ENCODE measurements around the gene ASB6.

The ASB6 gene

GRCh38 chr9:129641750-129642585 is at the start of gene ASB6:
Gene ASB6, minus strand, starts transcription at chr9:129642151. Its CDS starts 152 bp downstream, at chr9:129641999.
- DNase-seq: peak; percentile 76

GRCh38 chr9:129688285-129689043 is 46.5 kb upstream of the ASB6 start:
- DNase-seq: no peak

DNA sequence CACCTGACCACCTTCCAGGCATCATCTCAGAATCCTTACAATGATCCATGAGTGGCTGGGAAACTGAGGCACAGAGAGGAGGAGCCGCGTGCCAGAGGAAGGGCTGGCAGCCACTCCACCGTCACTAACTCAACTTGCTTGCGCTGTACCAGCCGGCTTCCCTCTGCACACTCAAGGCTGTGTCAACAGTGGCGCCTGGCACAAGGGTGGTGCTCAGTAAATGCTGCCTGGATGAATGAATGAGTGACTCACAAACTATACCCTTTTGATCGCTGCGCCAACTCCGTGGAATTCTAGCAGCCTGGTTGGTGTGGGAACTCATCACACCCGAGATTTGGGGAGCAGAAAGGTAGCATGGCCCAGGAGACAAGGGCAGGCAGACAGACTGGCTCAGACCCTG is 45.4 kb upstream of the ASB6 start:
- no peak for DNase-seq

DNA sequence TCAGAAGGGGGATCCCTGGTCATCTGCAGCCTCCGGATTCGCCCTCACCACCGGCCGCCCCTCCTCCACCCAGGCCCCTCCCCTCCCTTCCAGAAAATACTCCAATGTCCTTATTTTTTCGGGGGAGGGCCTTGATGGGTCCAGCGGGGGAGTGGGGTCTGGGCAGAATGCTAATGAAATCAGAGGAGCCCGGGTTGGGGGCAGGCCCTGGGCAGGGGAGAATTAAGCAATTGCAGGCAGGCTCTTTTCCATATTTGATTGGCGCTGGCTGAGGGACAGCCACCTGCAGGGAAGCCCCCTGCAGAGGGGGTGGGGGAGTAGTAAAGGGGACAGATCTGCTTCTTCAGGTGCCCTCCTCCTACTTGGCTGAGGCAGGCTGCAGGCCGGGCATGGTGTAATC is 44.8 kb upstream of the ASB6 start:
- DNase-seq: no peak

DNA sequence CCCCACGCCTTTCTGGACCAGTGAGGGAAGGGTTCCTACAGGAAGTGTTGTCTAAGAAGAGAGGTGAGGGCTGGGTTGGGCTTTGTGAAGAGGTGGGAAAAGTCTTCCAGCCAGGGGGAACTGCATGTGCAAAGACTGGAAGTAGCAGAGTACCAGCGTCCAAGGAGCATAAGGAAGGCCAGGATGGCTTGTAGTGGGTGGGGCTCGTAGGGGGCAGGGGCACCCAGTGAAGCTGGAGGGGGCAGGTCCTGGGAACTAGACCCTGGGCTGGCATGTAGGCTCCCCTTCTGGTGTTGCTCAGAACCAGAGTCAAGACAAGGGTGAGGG is 43.9 kb upstream of the ASB6 start:
- no peak for DNase-seq

GRCh38 chr9:129685220-129685932 is 43.4 kb upstream of the ASB6 start:
- DNase-seq: no peak

DNA sequence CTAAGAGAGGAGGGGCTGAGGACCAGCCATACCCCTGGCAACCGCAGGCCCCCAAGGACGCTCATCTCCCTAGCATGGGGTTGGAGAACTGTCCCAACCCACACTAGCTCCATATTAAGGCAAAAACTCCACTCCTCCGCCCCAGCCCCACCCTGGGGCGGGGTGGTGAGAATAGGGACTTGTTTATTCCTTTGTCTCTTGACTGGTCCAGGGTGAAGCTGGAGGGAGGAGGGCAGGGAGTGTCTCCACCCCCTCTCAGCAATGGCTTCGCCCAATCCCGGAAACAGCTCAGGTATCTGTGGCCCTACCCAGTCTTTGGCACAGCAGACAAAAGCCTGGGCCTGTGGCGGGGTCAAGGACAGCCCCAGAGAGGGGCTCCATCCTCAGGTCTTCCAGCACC is 40.4 kb upstream of the ASB6 start:
- DNase-seq: no peak

DNA sequence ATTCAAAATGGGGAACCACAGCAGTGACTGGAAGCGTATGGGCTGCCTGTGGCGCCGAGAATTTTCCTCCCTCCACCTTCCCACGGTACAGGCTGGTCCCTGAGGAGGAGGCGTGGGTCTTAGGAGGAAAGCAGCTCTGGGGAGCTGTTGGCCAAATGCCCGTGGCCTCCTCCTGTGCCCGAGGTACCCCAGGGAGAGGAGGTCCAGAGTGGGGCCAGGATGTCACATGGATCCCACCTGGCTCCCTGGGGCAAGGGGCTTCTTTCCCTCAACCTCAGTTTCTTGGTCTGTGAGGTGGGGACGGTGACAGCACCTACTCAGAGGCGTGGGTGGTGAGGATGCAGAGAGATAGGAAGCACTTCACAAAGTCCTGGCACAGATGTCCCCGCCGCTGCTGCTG is 40.0 kb upstream of the ASB6 start:
- no peak for DNase-seq

- DNase-seq: no peak
Measured at GRCh38 chr9:129679537-129679936, 37.6 kb upstream of the ASB6 start.

DNA sequence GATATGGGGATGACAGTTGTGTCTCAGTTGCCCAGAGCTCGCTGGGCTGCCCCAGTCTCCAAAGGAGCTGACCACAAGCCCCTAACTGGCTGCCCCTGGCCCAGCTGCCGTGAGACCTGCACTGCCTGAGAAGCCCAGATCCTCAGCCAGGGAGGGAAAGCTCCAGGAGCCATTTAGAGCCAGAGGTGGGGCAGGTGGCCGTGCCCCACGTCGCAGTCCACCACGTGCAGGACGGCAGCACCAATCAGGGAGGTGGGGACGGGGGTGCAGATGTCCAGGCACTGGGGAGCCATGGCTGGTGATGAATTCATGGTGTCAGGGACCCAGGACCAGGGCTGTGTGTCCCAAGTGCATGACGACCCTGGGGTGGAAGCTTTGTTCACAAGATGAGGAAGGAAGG is 36.9 kb upstream of the ASB6 start:
- DNase-seq: no peak

DNA sequence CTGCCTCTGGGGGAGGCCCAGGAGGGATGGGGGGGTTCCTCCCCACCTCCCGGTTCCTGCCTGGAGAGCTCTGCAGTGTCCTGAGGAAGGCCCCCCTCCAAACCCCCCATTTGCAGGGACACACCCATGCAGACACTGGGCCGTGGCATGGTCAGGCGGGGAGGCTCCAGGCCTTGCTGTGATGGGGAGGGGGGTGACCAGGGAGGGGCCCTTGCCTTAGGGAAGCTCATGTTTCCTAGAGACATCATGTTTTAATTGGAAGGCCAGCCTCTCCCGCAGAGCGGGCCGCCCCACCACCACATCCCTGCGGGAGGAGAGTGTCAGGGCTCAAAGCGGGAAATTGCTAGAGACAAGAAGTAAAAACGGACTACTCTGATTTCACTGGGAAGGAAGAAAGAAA is 35.5 kb upstream of the ASB6 start:
- no peak for DNase-seq

GRCh38 chr9:129676975-129677374 is 35.0 kb upstream of the ASB6 start:
- no peak for DNase-seq

DNA sequence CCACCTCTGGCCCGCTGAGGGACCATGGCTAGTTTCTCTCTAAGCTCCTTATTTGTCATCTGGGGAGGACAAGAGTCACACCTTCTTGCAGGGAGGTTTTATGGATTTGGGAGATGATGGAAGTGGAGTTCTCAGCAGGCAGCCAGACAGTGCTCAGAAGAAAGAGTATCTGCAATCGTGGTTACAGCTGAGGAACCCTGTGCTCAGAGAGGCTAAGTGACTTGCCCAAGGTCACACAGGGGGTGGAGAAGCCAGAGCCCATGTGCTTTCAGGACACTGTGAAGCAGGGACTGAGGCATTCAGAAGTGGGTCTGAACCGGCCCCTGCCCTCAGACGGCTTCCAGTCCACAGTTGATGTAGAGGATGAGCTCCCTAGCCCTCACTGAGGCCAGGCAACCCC is 34.3 kb upstream of the ASB6 start:
- DNase-seq: no peak

- no peak for DNase-seq
Measured at GRCh38 chr9:129675620-129676019, 33.7 kb upstream of the ASB6 start.

- DNase-seq: no peak
Measured at GRCh38 chr9:129674229-129674628, 32.3 kb upstream of the ASB6 start.

GRCh38 chr9:129673602-129674001 is 31.7 kb upstream of the ASB6 start:
- DNase-seq: no peak

DNA sequence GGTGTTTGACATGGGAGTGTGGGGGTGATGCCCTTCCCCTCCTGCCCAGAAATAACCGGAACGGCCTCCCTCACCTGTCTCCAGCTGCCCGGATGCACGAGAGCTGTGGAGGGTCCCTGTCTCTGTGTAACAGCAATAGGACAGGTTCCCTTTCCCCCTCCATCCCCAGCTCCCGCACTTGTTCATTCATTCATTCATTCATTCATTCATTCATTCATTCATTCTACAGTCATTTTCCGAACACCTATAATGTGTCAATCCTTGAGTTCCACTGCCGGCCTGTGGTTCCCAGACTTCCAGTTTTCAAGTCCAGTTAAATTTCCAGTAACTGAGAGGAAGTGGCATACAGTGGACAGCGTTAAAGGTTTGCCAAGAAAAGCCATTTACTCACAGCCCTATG is 30.8 kb upstream of the ASB6 start:
- no peak for DNase-seq

GRCh38 chr9:129671519-129671918 is 29.6 kb upstream of the ASB6 start:
- DNase-seq: no peak

- DNase-seq: no peak
Measured at GRCh38 chr9:129671065-129671464, 29.1 kb upstream of the ASB6 start.

GRCh38 chr9:129669946-129670345 is 28.0 kb upstream of the ASB6 start:
- no peak for DNase-seq

DNA sequence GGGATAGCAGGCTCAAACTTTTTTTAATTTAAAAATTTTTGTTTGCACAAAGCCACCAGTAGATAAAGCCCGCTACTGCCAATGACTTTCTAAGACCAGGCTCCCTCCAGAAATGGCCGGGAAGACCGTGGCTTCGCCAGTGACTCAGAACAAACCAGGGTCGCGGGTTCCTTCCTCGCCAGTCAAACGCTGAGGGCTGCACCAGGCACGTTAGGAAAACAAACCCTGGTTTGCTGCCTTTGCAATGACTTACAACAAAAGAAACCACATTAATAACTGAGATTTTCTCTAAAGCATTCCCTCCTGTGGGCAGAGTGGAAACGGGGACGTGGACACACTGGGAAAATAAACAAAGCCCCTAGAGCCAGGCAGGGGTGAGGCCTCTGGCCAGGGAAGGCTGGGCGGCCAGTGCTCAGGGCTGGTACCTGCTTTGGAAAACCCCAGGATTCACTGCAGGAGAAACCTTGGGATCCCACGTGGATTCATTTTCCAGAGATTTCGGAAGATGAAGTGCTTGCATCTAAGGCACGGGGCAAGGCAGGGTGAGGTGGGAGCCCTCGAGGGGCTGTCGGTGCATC is 27.3 kb upstream of the ASB6 start:
- no peak for DNase-seq

GRCh38 chr9:129667850-129668249 is 25.9 kb upstream of the ASB6 start:
- no peak for DNase-seq

- DNase-seq: no peak
Measured at GRCh38 chr9:129667378-129667777, 25.4 kb upstream of the ASB6 start.

GRCh38 chr9:129666575-129666974 is 24.6 kb upstream of the ASB6 start:
- no peak for DNase-seq

Measured in NCI-H748 treated with DMSO at 0.1 percent for 48 hours (cell line).